Neural cell (in vitro differentiated cells): ENCODE results near the gene CBX8. TPM values are rescaled to one million over a fixed set of nuclear protein-coding genes. Genes with fewer than 3 reads are reported as not detected.

Source experiments
- H2AFZ ChIP-seq: fragments of 200-600, 300-800 bp; sonication (generic), shearing (Covaris generic); 2 replicates; pipeline ENCODE4 v1.6.0; 2014; ENCODE audit warnings: low read depth, mild to moderate bottlenecking, antibody characterized with exemption, low read length, moderate library complexity
- H3F3A ChIP-seq: fragments of 200-600 bp; shearing (Covaris generic); 2 replicates; pipeline ENCODE4 v1.6.1; 2016; ENCODE audit warnings: mild to moderate bottlenecking, moderate library complexity, mixed read lengths, antibody characterized with exemption, low read length; ENCODE audit not compliant: insufficient read depth, poor library complexity, severe bottlenecking
- H3K27ac ChIP-seq: fragments of 200-600, 300-800 bp; sonication (generic), shearing (Covaris generic); 2 replicates; pipeline ENCODE4 v1.5.1; 2014; ENCODE audit warnings: mild to moderate bottlenecking, low read length, moderate library complexity
- H3K27me3 ChIP-seq: fragments of 300-800, 200-600 bp; sonication (generic), shearing (Covaris generic); 2 replicates; pipeline ENCODE4 v1.6.0; 2014; ENCODE audit warnings: mild to moderate bottlenecking, low read depth, low read length, moderate library complexity; ENCODE audit not compliant: insufficient read depth
- H3K36me3 ChIP-seq: fragments of 300-800, 200-600 bp; sonication (generic), shearing (Covaris generic); 2 replicates; pipeline ENCODE4 v1.5.1; 2014; ENCODE audit warnings: mild to moderate bottlenecking, antibody characterized with exemption, low read length, moderate library complexity; ENCODE audit not compliant: insufficient read depth
- H3K4me2 ChIP-seq: fragments of 300-800, 200-600 bp; sonication (generic), shearing (Covaris generic); 2 replicates; pipeline ENCODE4 v1.6.0; 2014; ENCODE audit warnings: mild to moderate bottlenecking, low read length
- H3K4me3 ChIP-seq: fragments of 300-800, 200-600 bp; sonication (generic), shearing (Covaris generic); 2 replicates; pipeline ENCODE4 v1.5.1; 2014; ENCODE audit warnings: mild to moderate bottlenecking, low read length, moderate library complexity
- H3K79me2 ChIP-seq: fragments of 200-600 bp; shearing (Covaris generic); replicated peaks from 2 replicates; pipeline ENCODE4 v1.6.0; 2014; ENCODE audit warnings: mild to moderate bottlenecking, low read length, moderate library complexity; ENCODE audit not compliant: insufficient read depth
- H3K9ac ChIP-seq: fragments of 300-800, 200-600 bp; sonication (generic), shearing (Covaris generic); 2 replicates; pipeline ENCODE4 v1.6.1; 2016; ENCODE audit warnings: mild to moderate bottlenecking, low read length, mixed read lengths
- H3K9me2 ChIP-seq: fragments of 200-600 bp; shearing (Covaris generic); 2 replicates; pipeline ENCODE4 v1.6.1; 2016; ENCODE audit warnings: mild to moderate bottlenecking, low read length, mixed read lengths; ENCODE audit not compliant: insufficient read depth
- H3K9me3 ChIP-seq: fragments of 200-600, 300-800 bp; sonication (generic), shearing (Covaris generic); 2 replicates; pipeline ENCODE4 v1.6.1; 2016; ENCODE audit warnings: mild to moderate bottlenecking, mixed run types, low read length, moderate library complexity, mixed read lengths
- H4K20me1 ChIP-seq: fragments of 200-600 bp; shearing (Covaris generic); 2 replicates; pipeline ENCODE4 v1.6.1; 2016; ENCODE audit warnings: mild to moderate bottlenecking, mixed run types; ENCODE audit not compliant: insufficient read depth
- CTCF ChIP-seq: fragments of 450-650 bp; IDR thresholded peaks from 2 replicates; pipeline ENCODE4 v1.5.1; 2014; ENCODE audit warnings: antibody characterized with exemption, mild to moderate bottlenecking, moderate library complexity; ENCODE audit not compliant: poor library complexity, severe bottlenecking
- EP300 ChIP-seq: fragments of 450-650 bp; conservative IDR thresholded peaks from 2 replicates; pipeline ENCODE4 v1.6.1; 2014; ENCODE audit warnings: antibody characterized with exemption, mild to moderate bottlenecking, moderate library complexity; ENCODE audit not compliant: poor library complexity, severe bottlenecking
- EZH2 ChIP-seq: fragments of 200-600, 300-800 bp; shearing (Covaris generic), sonication (generic); IDR thresholded peaks from 2 replicates; pipeline ENCODE4 v1.6.1; 2014; ENCODE audit warnings: antibody characterized with exemption, low read length, borderline replicate concordance, mild to moderate bottlenecking; ENCODE audit not compliant: insufficient read depth, poor library complexity, severe bottlenecking
- MXI1 ChIP-seq: fragments of 450-650 bp; conservative IDR thresholded peaks from 2 replicates; pipeline ENCODE4 v1.6.1; 2014; ENCODE audit warnings: antibody characterized with exemption, mild to moderate bottlenecking; ENCODE audit not compliant: poor library complexity, severe bottlenecking
- POLR2AphosphoS5 ChIP-seq: IDR thresholded peaks from 2 replicates; pipeline ENCODE4 v1.6.1; 2012
- RAD21 ChIP-seq: fragments of 450-650 bp; conservative IDR thresholded peaks from 2 replicates; pipeline ENCODE4 v1.6.1; 2014; ENCODE audit warnings: antibody characterized with exemption, mild to moderate bottlenecking, moderate library complexity
- REST ChIP-seq: IDR thresholded peaks from 2 replicates; pipeline ENCODE4 v1.6.1; 2012; ENCODE audit warnings: borderline replicate concordance
- SMC3 ChIP-seq: fragments of 450-650 bp; conservative IDR thresholded peaks from 2 replicates; pipeline ENCODE4 v1.6.1; 2014; ENCODE audit warnings: antibody characterized with exemption, mild to moderate bottlenecking, moderate library complexity; ENCODE audit not compliant: poor library complexity
- TAF1 ChIP-seq: IDR thresholded peaks from 2 replicates; pipeline ENCODE4 v1.6.1; 2012; ENCODE audit warnings: low read depth
- polyA plus RNA-seq: library from polyadenylated mRNA; depleted of rRNA; stranded (reverse); fragments of >200 nt; gene quantifications from 2 replicates; pipeline ENCODE4 v1.2.3, GENCODE V29; 2014

CBX8 gene
- polyA plus RNA-seq, 1 donor from 2014 or later = 15.4 TPM

- no peaks in the 10 kb centered on the region for H3F3A ChIP-seq
- H3K79me2 ChIP-seq = no peaks in the 10 kb centered on the region
- peak overlapping the region; percentile 76 for H3K9ac ChIP-seq
- peak overlapping the region; percentile 76 for H3K27ac ChIP-seq
- H4K20me1 ChIP-seq = no peaks in the 10 kb centered on the region
- H3K36me3 ChIP-seq = no peaks in the 10 kb centered on the region
- no peaks in the 10 kb centered on the region for H3K9me3 ChIP-seq
- no peak for TF ChIP-seq RAD21
- TF ChIP-seq SMC3 = no peak
- no peak for TF ChIP-seq EZH2
- no peak for TF ChIP-seq CTCF
- TF ChIP-seq REST = no peak
- TF ChIP-seq MXI1 = no peak
- no peak for TF ChIP-seq EP300
- TF ChIP-seq POLR2AphosphoS5 = no peak
- TF ChIP-seq TAF1 = no peak
- H3K4me2 ChIP-seq = peak overlapping the region; percentile 61
- no peaks in the 10 kb centered on the region for H3K9me2 ChIP-seq
- peaks cover 17% of the 10 kb centered on the region for H3K27me3 ChIP-seq
- peak overlapping the region; percentile 46 for H2AFZ ChIP-seq
- H3K4me3 ChIP-seq = peak overlapping the region; percentile 64
These were observed 49.9 kb downstream of the CBX8 start for GRCh38 chr17:79746889-79747507.

GRCh38 chr17:79745641-79746105, 51.2 kb downstream of the CBX8 start:
- no peaks in the 10 kb centered on the region for H3K36me3 ChIP-seq
- no peak overlapping the region for H3K4me2 ChIP-seq
- no peak overlapping the region for H3K4me3 ChIP-seq
- H3K9me3 ChIP-seq = no peaks in the 10 kb centered on the region
- no peaks in the 10 kb centered on the region for H3K9me2 ChIP-seq
- no peaks in the 10 kb centered on the region for H3F3A ChIP-seq
- peaks cover 17% of the 10 kb centered on the region for H3K27me3 ChIP-seq
- TF ChIP-seq CTCF (no peak), EZH2 (no peak), SMC3 (no peak), POLR2AphosphoS5 (no peak), RAD21 (no peak), EP300 (no peak), TAF1 (no peak), REST (no peak)
- no peak overlapping the region for H3K9ac ChIP-seq
- no peak overlapping the region for H3K27ac ChIP-seq
- H2AFZ ChIP-seq = no peak overlapping the region
- H4K20me1 ChIP-seq = no peaks in the 10 kb centered on the region
- no peaks in the 10 kb centered on the region for H3K79me2 ChIP-seq
